Measurements from ENCODE around the gene FGD5. TPM values are rescaled to one million over a fixed set of nuclear protein-coding genes. Genes with fewer than 3 reads are reported as not detected.

The FGD5 gene, protein sequence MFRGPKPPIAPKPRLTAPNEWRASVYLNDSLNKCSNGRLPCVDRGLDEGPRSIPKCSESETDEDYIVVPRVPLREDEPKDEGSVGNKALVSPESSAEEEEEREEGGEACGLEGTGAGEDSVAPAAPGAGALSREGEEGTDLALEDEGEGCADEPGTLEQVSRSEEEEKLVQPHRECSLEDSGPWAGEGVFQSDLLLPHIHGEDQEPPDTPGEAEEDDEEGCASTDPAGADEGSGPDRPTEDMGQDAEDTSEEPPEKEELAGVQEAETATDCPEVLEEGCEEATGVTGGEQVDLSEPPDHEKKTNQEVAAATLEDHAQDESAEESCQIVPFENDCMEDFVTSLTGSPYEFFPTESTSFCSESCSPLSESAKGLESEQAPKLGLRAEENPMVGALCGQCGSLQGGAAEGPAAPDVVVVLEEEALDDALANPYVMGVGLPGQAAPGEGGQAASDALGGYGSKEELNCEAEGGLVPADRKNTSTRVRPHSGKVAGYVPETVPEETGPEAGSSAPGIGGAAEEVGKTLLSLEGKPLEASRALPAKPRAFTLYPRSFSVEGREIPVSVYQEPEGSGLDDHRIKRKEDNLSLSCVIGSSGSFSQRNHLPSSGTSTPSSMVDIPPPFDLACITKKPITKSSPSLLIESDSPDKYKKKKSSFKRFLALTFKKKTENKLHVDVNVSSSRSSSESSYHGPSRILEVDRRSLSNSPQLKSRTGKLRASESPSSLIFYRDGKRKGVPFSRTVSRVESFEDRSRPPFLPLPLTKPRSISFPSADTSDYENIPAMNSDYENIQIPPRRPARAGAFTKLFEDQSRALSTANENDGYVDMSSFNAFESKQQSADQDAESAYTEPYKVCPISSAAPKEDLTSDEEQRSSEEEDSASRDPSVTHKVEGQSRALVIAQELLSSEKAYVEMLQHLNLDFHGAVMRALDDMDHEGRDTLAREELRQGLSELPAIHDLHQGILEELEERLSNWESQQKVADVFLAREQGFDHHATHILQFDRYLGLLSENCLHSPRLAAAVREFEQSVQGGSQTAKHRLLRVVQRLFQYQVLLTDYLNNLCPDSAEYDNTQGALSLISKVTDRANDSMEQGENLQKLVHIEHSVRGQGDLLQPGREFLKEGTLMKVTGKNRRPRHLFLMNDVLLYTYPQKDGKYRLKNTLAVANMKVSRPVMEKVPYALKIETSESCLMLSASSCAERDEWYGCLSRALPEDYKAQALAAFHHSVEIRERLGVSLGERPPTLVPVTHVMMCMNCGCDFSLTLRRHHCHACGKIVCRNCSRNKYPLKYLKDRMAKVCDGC (N-terminal part only)
- total RNA-seq (10 to 100 TPM; 25.4 to 48.7 TPM), polyA plus RNA-seq (ENCODE audit: insufficient read length in 6 of 6) (10 to 100 TPM; 39.8 to 49.4 (median 41.7) TPM)
- long read RNA-seq, donor 1, full-length matches to known transcripts, result 13 of 29 reads
- long read RNA-seq, donor 1, partial matches to known transcripts, result 16 of 29 reads
- long read RNA-seq, donor 1, other reads (novel, unspliced or antisense), result 0 of 29 reads
- long read RNA-seq, donor 2, full-length matches to known transcripts, result 11 of 21 reads
- long read RNA-seq, donor 2, partial matches to known transcripts, result 10 of 21 reads
- long read RNA-seq, donor 2, other reads (novel, unspliced or antisense), result 0 of 21 reads
- long read RNA-seq, donor 3, partial matches to known transcripts, result 0 of 3 reads
- long read RNA-seq, donor 3, other reads (novel, unspliced or antisense), result 0 of 3 reads
- long read RNA-seq, donor 4, partial matches to known transcripts, result 0 of 1 reads
- long read RNA-seq, donor 4, other reads (novel, unspliced or antisense), result 0 of 1 reads
- long read RNA-seq, donor 5, full-length matches to known transcripts, result 8 of 13 reads
- long read RNA-seq, donor 5, partial matches to known transcripts, result 5 of 13 reads
- long read RNA-seq, donor 5, other reads (novel, unspliced or antisense), result 0 of 13 reads
- long read RNA-seq, donor 6, partial matches to known transcripts, result 0 of 5 reads
- long read RNA-seq, donor 6, other reads (novel, unspliced or antisense), result 0 of 5 reads
- long read RNA-seq, donor 7, partial matches to known transcripts, result 0 of 1 reads
- long read RNA-seq, donor 7, other reads (novel, unspliced or antisense), result 0 of 1 reads
- long read RNA-seq, donor 8, full-length matches to known transcripts, result 8 of 8 reads
- long read RNA-seq, donor 8, partial matches to known transcripts, result 0 of 8 reads
- long read RNA-seq, donor 8, other reads (novel, unspliced or antisense), result 0 of 8 reads
- long read RNA-seq, donor 9, result 0 reads
- long read RNA-seq, donor 10, full-length matches to known transcripts, result 2 of 2 reads
- long read RNA-seq, donor 10, partial matches to known transcripts, result 0 of 2 reads
- long read RNA-seq, donor 10, other reads (novel, unspliced or antisense), result 0 of 2 reads
- long read RNA-seq, donor 11, partial matches to known transcripts, result 0 of 6 reads
- long read RNA-seq, donor 11, other reads (novel, unspliced or antisense), result 0 of 6 reads
- long read RNA-seq, donor 12, full-length matches to known transcripts, result 5 of 5 reads
- long read RNA-seq, donor 12, partial matches to known transcripts, result 0 of 5 reads
- long read RNA-seq, donor 12, other reads (novel, unspliced or antisense), result 0 of 5 reads

DNA sequence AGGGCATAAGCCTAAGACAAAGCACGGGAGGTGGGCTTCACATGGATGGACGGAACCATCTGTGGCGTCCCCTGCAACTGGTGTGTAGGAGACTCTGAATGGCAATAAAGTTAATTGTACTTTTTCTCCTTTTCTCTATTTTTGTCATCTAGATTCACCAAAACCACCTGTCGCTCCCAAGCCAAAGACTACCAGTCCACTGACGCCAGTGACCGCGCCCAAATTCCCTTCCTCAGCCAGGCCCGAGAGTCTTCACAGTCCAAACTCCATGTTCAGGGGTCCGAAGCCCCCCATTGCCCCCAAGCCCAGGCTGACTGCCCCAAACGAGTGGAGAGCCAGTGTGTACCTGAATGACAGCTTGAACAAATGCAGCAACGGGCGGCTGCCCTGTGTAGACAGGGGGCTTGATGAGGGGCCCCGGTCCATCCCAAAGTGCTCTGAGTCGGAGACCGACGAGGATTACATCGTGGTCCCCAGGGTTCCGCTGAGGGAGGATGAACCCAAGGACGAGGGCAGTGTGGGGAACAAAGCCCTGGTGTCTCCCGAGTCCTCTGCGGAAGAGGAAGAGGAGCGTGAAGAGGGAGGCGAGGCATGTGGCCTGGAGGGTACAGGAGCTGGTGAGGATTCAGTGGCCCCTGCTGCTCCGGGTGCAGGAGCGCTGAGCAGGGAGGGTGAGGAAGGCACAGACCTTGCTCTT lies at the start of gene FGD5:
Gene FGD5, plus strand, starts transcription at position 159 of the 697 bp plus-strand sequence. Its CDS starts 110 bp downstream, at position 269.
- Histone ChIP-seq H3K4me1 (peaks cover 0 to 16% of the 10 kb centered on the region in 2 donors), H3K27ac (no peak within 1 kb of the TSS), H3K9me3 (no peaks in the 10 kb centered on the region), H3K4me3 (no peak within 1 kb of the TSS), H3K36me3 (peaks cover 0 to 15% of the 10 kb centered on the region in 2 donors), H3K27me3 (peaks cover 0 to 8% of the 10 kb centered on the region in 2 donors)
- ATAC-seq (no peak), DNase-seq (no peak)
- intact Hi-C loops (cut with DNase I), result no loop called here
- TF ChIP-seq, protein P1, sequence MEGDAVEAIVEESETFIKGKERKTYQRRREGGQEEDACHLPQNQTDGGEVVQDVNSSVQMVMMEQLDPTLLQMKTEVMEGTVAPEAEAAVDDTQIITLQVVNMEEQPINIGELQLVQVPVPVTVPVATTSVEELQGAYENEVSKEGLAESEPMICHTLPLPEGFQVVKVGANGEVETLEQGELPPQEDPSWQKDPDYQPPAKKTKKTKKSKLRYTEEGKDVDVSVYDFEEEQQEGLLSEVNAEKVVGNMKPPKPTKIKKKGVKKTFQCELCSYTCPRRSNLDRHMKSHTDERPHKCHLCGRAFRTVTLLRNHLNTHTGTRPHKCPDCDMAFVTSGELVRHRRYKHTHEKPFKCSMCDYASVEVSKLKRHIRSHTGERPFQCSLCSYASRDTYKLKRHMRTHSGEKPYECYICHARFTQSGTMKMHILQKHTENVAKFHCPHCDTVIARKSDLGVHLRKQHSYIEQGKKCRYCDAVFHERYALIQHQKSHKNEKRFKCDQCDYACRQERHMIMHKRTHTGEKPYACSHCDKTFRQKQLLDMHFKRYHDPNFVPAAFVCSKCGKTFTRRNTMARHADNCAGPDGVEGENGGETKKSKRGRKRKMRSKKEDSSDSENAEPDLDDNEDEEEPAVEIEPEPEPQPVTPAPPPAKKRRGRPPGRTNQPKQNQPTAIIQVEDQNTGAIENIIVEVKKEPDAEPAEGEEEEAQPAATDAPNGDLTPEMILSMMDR (IDR thresholded peaks at IDR 0.05), result no peak

DNA sequence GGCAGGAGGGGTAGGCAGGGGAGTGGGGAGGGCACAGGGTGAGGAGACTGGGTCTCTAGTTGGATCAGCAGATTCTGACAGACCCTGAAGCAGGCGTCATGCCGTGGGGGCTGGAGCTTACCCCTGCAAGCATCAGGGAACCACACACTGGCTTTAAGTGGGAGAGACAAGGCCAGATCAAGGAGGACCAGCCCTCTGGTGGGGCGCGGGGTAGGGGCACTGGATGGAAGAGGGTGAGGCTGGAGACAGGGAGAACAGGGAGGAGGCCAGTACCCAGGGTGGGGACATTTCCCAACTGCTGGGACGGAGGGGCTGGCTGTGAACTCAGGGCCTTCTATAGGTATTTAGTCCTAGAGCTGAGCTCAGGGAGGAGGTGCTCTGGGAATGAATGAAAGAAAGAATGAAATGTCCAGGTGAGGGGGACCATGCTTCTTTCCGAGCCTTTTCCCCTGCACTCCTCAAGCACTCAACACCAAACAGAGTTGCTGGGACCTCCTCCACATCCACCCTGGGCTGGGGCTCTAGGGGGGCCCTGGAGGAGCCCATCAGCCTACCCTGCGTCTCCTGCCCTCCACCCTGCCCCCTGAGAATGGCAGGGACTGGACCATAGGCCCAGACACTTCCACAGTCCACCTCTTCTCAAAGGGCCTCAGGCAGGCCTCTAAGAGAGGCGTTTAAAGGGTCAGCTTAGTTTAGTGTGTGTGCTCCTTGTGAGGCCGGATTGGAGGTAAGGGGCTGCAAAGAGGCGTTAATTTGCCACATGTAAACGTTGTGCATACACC lies 49.0 kb upstream of the FGD5 start:
- TF ChIP-seq, protein P1 (IDR thresholded peaks at IDR 0.05), result no peak
- no peak overlapping the region for H3K4me3 ChIP-seq
- intact Hi-C loops (cut with DNase I), result loop anchor here in 1 of 2 donors (10.0 kb wide), 1 partner anchor 95 kb away; the partner anchor contains the start of gene C3orf20
- DNase-seq, result no peak
- ATAC-seq, result no peak
- no peaks in the 10 kb centered on the region for H3K4me1 ChIP-seq
- no peaks in the 10 kb centered on the region for H3K9me3 ChIP-seq
- no peaks in the 10 kb centered on the region for H3K36me3 ChIP-seq
- H3K27ac ChIP-seq, result no peak overlapping the region
- H3K27me3 ChIP-seq, result no peaks in the 10 kb centered on the region

DNA sequence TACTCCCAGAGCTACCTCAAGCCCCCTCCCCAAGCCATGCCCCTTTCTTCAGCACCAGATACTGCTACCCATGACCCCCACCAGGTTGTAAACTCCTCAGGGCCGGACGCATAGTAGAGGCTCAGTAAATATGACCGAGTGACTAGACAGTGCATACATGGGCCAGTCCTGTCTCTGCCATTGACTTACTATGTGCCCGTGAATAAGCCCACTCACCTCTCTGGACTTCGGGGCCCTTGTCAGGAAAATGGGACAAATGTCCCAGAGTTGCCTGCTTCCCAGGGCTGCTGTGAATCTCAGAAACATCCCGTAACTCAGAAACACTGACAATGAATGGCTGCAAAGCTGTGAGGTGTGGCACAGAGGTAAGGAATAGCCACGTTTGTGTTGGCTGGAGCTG lies 48.2 kb upstream of the FGD5 start:
- no peak for ATAC-seq
- no peaks in the 10 kb centered on the region for H3K4me1 ChIP-seq
- DNase-seq, result no peak
- H3K27me3 ChIP-seq, result no peaks in the 10 kb centered on the region
- no peaks in the 10 kb centered on the region for H3K9me3 ChIP-seq
- intact Hi-C loops (cut with DNase I), result loop anchor here in 1 of 2 donors (10.0 kb wide), 1 partner anchor 96 kb away; the partner anchor contains the start of gene C3orf20
- TF ChIP-seq, protein P1 (IDR thresholded peaks at IDR 0.05), result no peak
- H3K36me3 ChIP-seq, result no peaks in the 10 kb centered on the region
- H3K27ac ChIP-seq, result no peak overlapping the region
- no peak overlapping the region for H3K4me3 ChIP-seq
